K562 (cell line): Measurements from ENCODE around the gene MYO7A. TPM values are rescaled to one million over a fixed set of nuclear protein-coding genes. Genes with fewer than 3 reads are reported as not detected.

Experiments used
- ATAC-seq: fragments of 200-7000 bp; cut with Tn5 transposase; 3 replicates; pipeline ENCODE4 v1.9.1; 2020; ENCODE audit warnings: moderate library complexity
- BruUV-seq: library from RNA; stranded (reverse); fragments of 400-500 nt; replicated peaks from 2 replicates; lab custom pipeline; 2021; lab: Mats Ljungman, UMichigan
- CTCF ChIA-PET: fragments of 300-600 bp; formaldehyde crosslinking; extraction: SDS; loops from one replicate; lab custom pipeline; 2021; ENCODE audit warnings: low intra/inter-chr PET ratio; lab: Yijun Ruan, JAX
- POLR2A ChIA-PET: fragments of 300-600, 350-650 bp; sonication (Branson Sonifier 250); formaldehyde crosslinking; extraction: SDS; loops from one replicate; lab custom pipeline; 2021; ENCODE audit warnings: antibody characterized with exemption, inconsistent platforms; lab: Yijun Ruan, JAX
- DNase-seq, 4 experiments: peaks; one replicate each; pipeline versions ENCODE4 v3.0.0 to v3.0.0-alpha.2; 2011 to 2018; ENCODE audit warnings: low spot score in 3 of 4, mixed read lengths in 3 of 4; ENCODE audit errors: extremely low read depth in 1 of 4
- FAIRE-seq: peaks from 2 replicates; lab custom pipeline; 2011; peaks lifted over from hg19 to GRCh38; lab: Jason Lieb, UNC
- H2AFZ ChIP-seq: 2 replicates; pipeline ENCODE4 v1.6.0; 2011; ENCODE audit warnings: low read depth, low read length, control low read depth, inconsistent platforms
- H3K27ac ChIP-seq: fragments of 200-600 bp; 3 replicates; pipeline ENCODE4 v1.8.0; 2011; ENCODE audit warnings: low read depth, mild to moderate bottlenecking, control low read depth, inconsistent platforms, low read length, moderate library complexity, mixed read lengths; ENCODE audit errors: extremely low read depth
- H3K27me3 ChIP-seq, 2 experiments: fragments of 300-600 bp in 1 of 2; 2 replicates in 1 of 2; 3 replicates in 1 of 2; pipeline versions ENCODE4 v1.6.0 to v1.8.0; 2011; ENCODE audit warnings: inconsistent platforms in 2 of 2, low read length in 2 of 2, mild to moderate bottlenecking in 1 of 2, mixed read lengths in 1 of 2, moderate library complexity in 1 of 2; ENCODE audit not compliant: control insufficient read depth in 2 of 2, insufficient read depth in 2 of 2
- H3K36me3 ChIP-seq: fragments of 300-600 bp; 3 replicates; pipeline ENCODE4 v1.8.0; 2011; ENCODE audit warnings: mild to moderate bottlenecking, low read length, inconsistent platforms; ENCODE audit not compliant: control insufficient read depth, insufficient read depth
- H3K4me1 ChIP-seq, 2 experiments: fragments of 200-600 bp in 1 of 2; replicated peaks in 1 of 2; 2 replicates in 1 of 2; 3 replicates in 1 of 2; pipeline versions ENCODE4 v1.5.1 to v1.8.0; 2011; ENCODE audit warnings: inconsistent platforms in 2 of 2, low read length in 2 of 2, mild to moderate bottlenecking in 1 of 2, mixed read lengths in 1 of 2, moderate library complexity in 1 of 2; ENCODE audit not compliant: control insufficient read depth in 2 of 2, insufficient read depth in 2 of 2
- H3K4me2 ChIP-seq: 2 replicates; pipeline ENCODE4 v1.6.1; 2011; ENCODE audit warnings: low read length, control low read depth, inconsistent platforms, mixed read lengths; ENCODE audit not compliant: insufficient read depth
- H3K4me3 ChIP-seq: fragments of 200-600 bp; sonication (generic), shearing (Covaris generic); 2 replicates; pipeline ENCODE4 v1.5.1; 2016; ENCODE audit warnings: control low read depth, inconsistent platforms
- H3K79me2 ChIP-seq: fragments of 200-600 bp; 3 replicates; pipeline ENCODE4 v1.8.0; 2011; ENCODE audit warnings: low read length, inconsistent platforms; ENCODE audit not compliant: control insufficient read depth, insufficient read depth
- H3K9ac ChIP-seq, 2 experiments: 2 replicates each; pipeline versions ENCODE4 v1.6.0 to v1.6.1; 2011; ENCODE audit warnings: low read depth in 2 of 2, low read length in 2 of 2, control low read depth in 1 of 2, inconsistent platforms in 1 of 2, mild to moderate bottlenecking in 1 of 2, mixed read lengths in 1 of 2; ENCODE audit not compliant: insufficient read depth in 1 of 2
- H3K9me1 ChIP-seq: one replicate; pipeline ENCODE4 v1.6.0; 2011; ENCODE audit warnings: inconsistent platforms, mild to moderate bottlenecking, low read length, moderate library complexity; ENCODE audit not compliant: control insufficient read depth, insufficient read depth
- H3K9me3 ChIP-seq: replicated peaks from 2 replicates; pipeline ENCODE4 v1.5.1; 2011; ENCODE audit warnings: low read depth, low read length, inconsistent platforms; ENCODE audit not compliant: control insufficient read depth, insufficient read depth
- H4K20me1 ChIP-seq: replicated peaks from 2 replicates; pipeline ENCODE4 v1.6.1; 2011; ENCODE audit warnings: low read length, inconsistent platforms, mixed read lengths; ENCODE audit not compliant: control insufficient read depth, insufficient read depth
- HDAC3 ChIP-seq: fragments of 450-650 bp; IDR thresholded peaks from 2 replicates; pipeline ENCODE4 v1.6.1; 2018; ENCODE audit warnings: borderline replicate concordance, mild to moderate bottlenecking, moderate library complexity; ENCODE audit not compliant: partially characterized antibody
- KHSRP ChIP-seq: fragments of 450-650 bp; IDR thresholded peaks from 2 replicates; pipeline ENCODE4 v1.6.1; 2017
- NR2C2 ChIP-seq, 2 experiments: fragments of 200-800 bp in 1 of 2; sonication (Bioruptor generic) in 1 of 2; sonication (generic) in 1 of 2; formaldehyde crosslinking in 1 of 2; IDR thresholded peaks; 2 replicates each; pipeline versions ENCODE4 v1.6.1 to v1.8.0; 2016 to 2022; ENCODE audit warnings: mild to moderate bottlenecking in 1 of 2, missing compliant biosample characterization in 1 of 2, missing genetic modification characterization in 1 of 2, missing genetic modification reagents in 1 of 2
- RUNX1 ChIP-seq: sonication (generic); IDR thresholded peaks from 2 replicates; pipeline ENCODE4 v1.6.1; 2016; ENCODE audit warnings: antibody characterized with exemption, low read depth
- SMC3 ChIP-seq: conservative IDR thresholded peaks from 2 replicates; pipeline ENCODE4 v1.6.1; 2011; ENCODE audit warnings: low read depth, low read length, improper control_type of control experiment; ENCODE audit not compliant: insufficient read depth
- TAF1 ChIP-seq: IDR thresholded peaks from 2 replicates; pipeline ENCODE4 v1.6.1; 2011; ENCODE audit warnings: mild to moderate bottlenecking, low read length, moderate library complexity; ENCODE audit not compliant: insufficient read depth, control insufficient read depth, severe bottlenecking; ENCODE audit errors: extremely low read depth
- TAF7 ChIP-seq: fragments of 450-650 bp; IDR thresholded peaks from 2 replicates; pipeline ENCODE4 v1.6.1; 2016; ENCODE audit warnings: missing genetic modification characterization, missing compliant biosample characterization
- TCF7L2 ChIP-seq: fragments of 150-350 bp; IDR thresholded peaks from 2 replicates; pipeline ENCODE4 v1.6.1; 2016; ENCODE audit warnings: low read depth, mild to moderate bottlenecking, low read length, moderate library complexity
- XRCC4 ChIP-seq: IDR thresholded peaks from one replicate; pipeline ENCODE4 v1.6.1; 2011; ENCODE audit not compliant: insufficient read depth, insufficient read length; ENCODE audit errors: extremely low read depth
- ZFP36 ChIP-seq: fragments of 150-350 bp; IDR thresholded peaks from 2 replicates; pipeline ENCODE4 v1.6.1; 2018; ENCODE audit warnings: low read length, low read depth; ENCODE audit not compliant: partially characterized antibody
- ZKSCAN8 ChIP-seq: fragments of 200-800 bp; sonication (Bioruptor generic); IDR thresholded peaks from 2 replicates; pipeline ENCODE4 v1.6.1; 2016; ENCODE audit warnings: missing genetic modification characterization, missing compliant biosample characterization
- ZNF436 ChIP-seq: fragments of 250-450, 450-650 bp; sonication (Bioruptor Pico); formaldehyde crosslinking; IDR thresholded peaks from 2 replicates; pipeline ENCODE4 v1.7.0; 2020; ENCODE audit warnings: mild to moderate bottlenecking
- WGBS: fragments of 100-300 bp; shearing (Covaris generic); methylation state at CpG from one replicate; pipeline ENCODE4 v1.1.6; 2016; ENCODE audit warnings: low coverage, mixed read lengths; ENCODE audit not compliant: insufficient coverage; ENCODE audit errors: missing lambda C conversion rate; 5-methylcytosine and 5-hydroxymethylcytosine counted together
- in situ Hi-C: fragments of 300-500 bp; cut with MboI; formaldehyde crosslinking; loops from 4 replicates; pipeline ENCODE4 v1.15.0; 2018; ENCODE audit warnings: inconsistent platforms, mixed read lengths
- intact Hi-C: fragments of 100-400 bp; cut with micrococcal nuclease; formaldehyde crosslinking; loops from 2 replicates; pipeline ENCODE4 v1.14.2; 2022
- polyA plus RNA-seq, 8 experiments: library from polyadenylated mRNA; depleted of rRNA in 4 of 8; stranded (reverse) in 5 of 8; unstranded in 3 of 8; fragments of >200 nt; fragmentation: Nextera tagmentation in 2 of 8; fragmentation: Illumina TruSeq in 1 of 8; extraction: Ambion mirVana in 2 of 8; extraction: Trizol in 1 of 8; gene quantifications; 2 replicates each; pipeline versions ENCODE4 v1.2.1 to v1.2.3, GENCODE V29; 2011 to 2014; ENCODE audit warnings: inconsistent platforms in 1 of 8, missing spikeins in 1 of 8
- total RNA-seq, 7 experiments: library from RNA; depleted of rRNA in 6 of 7; stranded (reverse); fragments of >200 nt in 6 of 7; fragmentation: Illumina TruSeq in 2 of 7; extraction: Trizol in 2 of 7; gene quantifications; 2 replicates each; pipeline versions ENCODE4 v1.2.1 to v1.2.3, GENCODE V29; 2011 to 2021; ENCODE audit warnings: low replicate concordance in 1 of 7
- TF ChIP-seq, protein P1 (sequence below): fragments of 450-650 bp; formaldehyde crosslinking; IDR thresholded peaks from 2 replicates; pipeline ENCODE4 v1.4.0; 2020; ENCODE audit warnings: mild to moderate bottlenecking
- TF ChIP-seq, protein P2 (sequence below), 2 experiments: fragments of 450-650 bp; IDR thresholded peaks; 2 replicates each; pipeline ENCODE4 v1.6.1; 2016
- TF ChIP-seq, protein P3 (sequence below): IDR thresholded peaks from 3 replicates; pipeline ENCODE4 v1.6.1; 2011; ENCODE audit warnings: borderline replicate concordance, mild to moderate bottlenecking; ENCODE audit not compliant: insufficient read length, insufficient read depth

MYO7A gene
- total and polyA plus RNA-seq, 9 of the 15 experiments (the other 6 are each of a cell fraction or from before 2014, with no cell fraction given): 0.01 to 0.11 (median 0.07) TPM; not detected in 1

DNA sequence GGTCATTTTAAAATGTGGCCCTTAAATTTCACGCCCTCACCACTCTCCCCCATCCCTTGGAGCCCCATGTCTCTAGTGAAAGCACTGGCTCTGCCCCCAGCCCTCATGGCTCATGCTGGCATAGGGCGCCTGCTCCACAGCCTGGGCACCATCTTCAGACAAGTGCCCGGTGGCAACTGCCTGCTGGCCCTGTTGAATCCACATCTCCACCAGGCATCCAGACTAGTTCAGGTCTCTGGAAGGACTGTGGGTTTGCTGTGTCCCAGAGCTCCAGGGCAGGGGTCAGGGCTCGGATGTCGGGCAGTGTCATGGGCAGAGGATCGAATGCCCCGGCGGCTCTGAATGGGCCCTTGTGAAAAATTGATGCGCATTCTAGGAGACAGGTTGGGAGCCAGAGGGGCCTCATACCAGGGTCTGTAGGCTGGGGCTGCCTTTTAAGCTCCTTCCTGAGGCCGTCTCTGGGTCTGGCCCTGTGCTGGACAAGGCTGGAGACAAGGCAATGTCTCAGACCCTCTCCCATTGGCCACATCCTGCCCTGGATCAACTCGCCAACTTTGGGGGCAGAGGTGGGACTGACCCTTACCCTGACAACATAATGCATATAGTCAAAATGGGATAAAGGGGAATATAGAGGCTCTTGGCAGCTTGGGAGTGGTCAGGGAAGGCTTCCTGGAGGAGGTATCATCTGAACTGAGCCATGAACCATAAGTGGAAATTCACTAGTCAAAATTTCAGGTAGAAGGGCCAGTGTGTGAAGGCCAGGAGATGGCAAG, 1.2 kb downstream of the MYO7A start:
- peaks cover 0 to 20% of the 10 kb centered on the region in 2 experiments; a peak in 2 of 5 replicates for H3K4me1 ChIP-seq
- no peak overlapping the region for H3K4me3 ChIP-seq
- H3K9ac ChIP-seq: no peak overlapping the region; a peak in 1 of 4 replicates
- H3K36me3 ChIP-seq: no peaks in the 10 kb centered on the region
- in situ Hi-C loops: no loop called here
- FAIRE-seq (no peak), DNase-seq (no peak), ATAC-seq (no peak)
- no peak overlapping the region for H3K4me2 ChIP-seq
- ChIA-PET POLR2A (interaction anchor here (0.7 kb wide), 1 partner anchor 9 kb away, joined by 4 read pairs; no protein-coding TSS in a partner anchor), CTCF (interaction anchor here (3.1 kb wide), 1 partner anchor 60 kb away, joined by 23 read pairs; no protein-coding TSS in a partner anchor)
- no peaks in the 10 kb centered on the region for H3K79me2 ChIP-seq
- no peaks in the 10 kb centered on the region for H3K9me1 ChIP-seq
- peaks cover 4 to 36% of the 10 kb centered on the region in 2 experiments; a peak in 4 of 5 replicates for H3K27me3 ChIP-seq
- WGBS: 29% methylated on average over 11 of the region's 11 CpGs
- intact Hi-C loops: no loop called here
- TF ChIP-seq NR2C2 (CRISPR knock-in tag; IDR thresholded peaks at IDR 0.05): no peak
- no peak for TF ChIP-seq NR2C2 (tag; IDR thresholded peaks at IDR 0.05)
- no peak for TF ChIP-seq TAF1
- TF ChIP-seq TCF7L2: no peak
- no peak for TF ChIP-seq RUNX1
- TF ChIP-seq ZFP36: peak; percentile 97
- TF ChIP-seq ZNF436 (CRISPR knock-in tag): peak; percentile 59; the same call in 1 of the 2 replicates
- no peak for TF ChIP-seq HDAC3
- TF ChIP-seq ZKSCAN8 (CRISPR knock-in tag): no peak
- no peak for TF ChIP-seq KHSRP
- TF ChIP-seq TAF7: no peak
- TF ChIP-seq SMC3: no peak
- TF ChIP-seq, protein P1, sequence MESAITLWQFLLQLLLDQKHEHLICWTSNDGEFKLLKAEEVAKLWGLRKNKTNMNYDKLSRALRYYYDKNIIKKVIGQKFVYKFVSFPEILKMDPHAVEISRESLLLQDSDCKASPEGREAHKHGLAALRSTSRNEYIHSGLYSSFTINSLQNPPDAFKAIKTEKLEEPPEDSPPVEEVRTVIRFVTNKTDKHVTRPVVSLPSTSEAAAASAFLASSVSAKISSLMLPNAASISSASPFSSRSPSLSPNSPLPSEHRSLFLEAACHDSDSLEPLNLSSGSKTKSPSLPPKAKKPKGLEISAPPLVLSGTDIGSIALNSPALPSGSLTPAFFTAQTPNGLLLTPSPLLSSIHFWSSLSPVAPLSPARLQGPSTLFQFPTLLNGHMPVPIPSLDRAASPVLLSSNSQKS (CRISPR knock-in tag): no peak
- TF ChIP-seq, protein P2, sequence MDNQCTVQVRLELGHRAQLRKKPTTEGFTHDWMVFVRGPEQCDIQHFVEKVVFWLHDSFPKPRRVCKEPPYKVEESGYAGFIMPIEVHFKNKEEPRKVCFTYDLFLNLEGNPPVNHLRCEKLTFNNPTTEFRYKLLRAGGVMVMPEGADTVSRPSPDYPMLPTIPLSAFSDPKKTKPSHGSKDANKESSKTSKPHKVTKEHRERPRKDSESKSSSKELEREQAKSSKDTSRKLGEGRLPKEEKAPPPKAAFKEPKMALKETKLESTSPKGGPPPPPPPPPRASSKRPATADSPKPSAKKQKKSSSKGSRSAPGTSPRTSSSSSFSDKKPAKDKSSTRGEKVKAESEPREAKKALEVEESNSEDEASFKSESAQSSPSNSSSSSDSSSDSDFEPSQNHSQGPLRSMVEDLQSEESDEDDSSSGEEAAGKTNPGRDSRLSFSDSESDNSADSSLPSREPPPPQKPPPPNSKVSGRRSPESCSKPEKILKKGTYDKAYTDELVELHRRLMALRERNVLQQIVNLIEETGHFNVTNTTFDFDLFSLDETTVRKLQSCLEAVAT (IDR thresholded peaks at IDR 0.05): no peak
- TF ChIP-seq, protein P3, sequence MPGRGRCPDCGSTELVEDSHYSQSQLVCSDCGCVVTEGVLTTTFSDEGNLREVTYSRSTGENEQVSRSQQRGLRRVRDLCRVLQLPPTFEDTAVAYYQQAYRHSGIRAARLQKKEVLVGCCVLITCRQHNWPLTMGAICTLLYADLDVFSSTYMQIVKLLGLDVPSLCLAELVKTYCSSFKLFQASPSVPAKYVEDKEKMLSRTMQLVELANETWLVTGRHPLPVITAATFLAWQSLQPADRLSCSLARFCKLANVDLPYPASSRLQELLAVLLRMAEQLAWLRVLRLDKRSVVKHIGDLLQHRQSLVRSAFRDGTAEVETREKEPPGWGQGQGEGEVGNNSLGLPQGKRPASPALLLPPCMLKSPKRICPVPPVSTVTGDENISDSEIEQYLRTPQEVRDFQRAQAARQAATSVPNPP: no peak
- no peak for TF ChIP-seq XRCC4
- H3K9me3 ChIP-seq: no peaks in the 10 kb centered on the region
- BruUV-seq: no TSS peak
- H2AFZ ChIP-seq: no peak overlapping the region
- no peak overlapping the region for H3K27ac ChIP-seq
- H4K20me1 ChIP-seq: peaks cover 16% of the 10 kb centered on the region; the same call in 1 of the 2 replicates
